IPS-18c (cell line): ENCODE data around the gene TYRP1.
"Not testable (repeated sequence)": the region's sequence is repeated elsewhere in the genome, so short reads cannot be mapped to it uniquely, and the experiment has no call there.

Experiments
- H3K4me3 ChIP-seq: 2 replicates; pipeline ENCODE4 v1.7.0; 2013; ENCODE audit warnings: low read depth, mild to moderate bottlenecking, low read length, moderate library complexity; ENCODE audit not compliant: insufficient read depth
- H3K9me3 ChIP-seq: one replicate; pipeline ENCODE4 v1.6.1; 2013; ENCODE audit warnings: mild to moderate bottlenecking, low read length, moderate library complexity; ENCODE audit not compliant: control insufficient read depth, insufficient read depth

TYRP1 gene, protein sequence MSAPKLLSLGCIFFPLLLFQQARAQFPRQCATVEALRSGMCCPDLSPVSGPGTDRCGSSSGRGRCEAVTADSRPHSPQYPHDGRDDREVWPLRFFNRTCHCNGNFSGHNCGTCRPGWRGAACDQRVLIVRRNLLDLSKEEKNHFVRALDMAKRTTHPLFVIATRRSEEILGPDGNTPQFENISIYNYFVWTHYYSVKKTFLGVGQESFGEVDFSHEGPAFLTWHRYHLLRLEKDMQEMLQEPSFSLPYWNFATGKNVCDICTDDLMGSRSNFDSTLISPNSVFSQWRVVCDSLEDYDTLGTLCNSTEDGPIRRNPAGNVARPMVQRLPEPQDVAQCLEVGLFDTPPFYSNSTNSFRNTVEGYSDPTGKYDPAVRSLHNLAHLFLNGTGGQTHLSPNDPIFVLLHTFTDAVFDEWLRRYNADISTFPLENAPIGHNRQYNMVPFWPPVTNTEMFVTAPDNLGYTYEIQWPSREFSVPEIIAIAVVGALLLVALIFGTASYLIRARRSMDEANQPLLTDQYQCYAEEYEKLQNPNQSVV

DNA sequence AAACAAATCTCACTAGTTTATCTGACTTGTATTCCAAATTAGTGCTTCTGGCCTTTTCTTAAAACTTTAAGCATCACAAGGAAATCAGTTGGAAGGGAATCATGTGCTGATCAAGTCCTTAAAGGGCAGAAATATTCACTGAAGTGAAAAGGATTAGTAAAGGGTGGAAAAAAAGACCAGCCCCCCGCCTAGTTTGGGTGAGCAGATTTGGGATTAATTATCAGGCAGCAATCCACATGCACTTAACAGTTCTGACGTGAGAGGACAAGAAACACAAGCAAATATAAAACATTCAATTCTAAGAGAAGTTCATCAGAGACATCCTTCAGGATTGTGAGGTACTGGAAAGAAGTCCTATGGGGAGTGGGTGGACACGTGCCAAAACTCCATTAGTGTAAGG lies at the start of gene TYRP1:
Gene TYRP1 (plus strand): TSS at position 245 of the 400 bp plus-strand sequence. CDS start 612 bp downstream, outside the sequence.
- H3K4me3 ChIP-seq, result no peak within 1 kb of the TSS
- no peaks in the 10 kb centered on the region for H3K9me3 ChIP-seq

DNA sequence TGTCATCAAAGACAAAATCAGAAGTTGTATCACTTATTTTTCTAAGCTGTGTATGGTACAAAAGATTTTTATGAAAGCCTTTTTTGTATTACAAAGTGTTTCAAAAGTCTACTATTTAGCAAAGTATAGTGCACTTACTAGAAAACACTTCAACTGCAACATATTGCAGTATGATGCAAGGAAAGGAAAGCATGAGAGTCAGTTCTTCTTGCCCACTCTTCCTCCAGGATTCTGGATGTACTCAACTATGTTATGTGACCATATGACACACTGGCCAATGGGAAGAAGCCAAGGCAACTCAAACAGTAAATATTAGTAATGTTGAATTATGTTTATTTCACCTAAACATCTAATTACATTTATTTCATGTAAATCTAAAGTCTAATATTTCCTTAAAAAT lies 49.5 kb upstream of the TYRP1 start:
- no peaks in the 10 kb centered on the region for H3K9me3 ChIP-seq

DNA sequence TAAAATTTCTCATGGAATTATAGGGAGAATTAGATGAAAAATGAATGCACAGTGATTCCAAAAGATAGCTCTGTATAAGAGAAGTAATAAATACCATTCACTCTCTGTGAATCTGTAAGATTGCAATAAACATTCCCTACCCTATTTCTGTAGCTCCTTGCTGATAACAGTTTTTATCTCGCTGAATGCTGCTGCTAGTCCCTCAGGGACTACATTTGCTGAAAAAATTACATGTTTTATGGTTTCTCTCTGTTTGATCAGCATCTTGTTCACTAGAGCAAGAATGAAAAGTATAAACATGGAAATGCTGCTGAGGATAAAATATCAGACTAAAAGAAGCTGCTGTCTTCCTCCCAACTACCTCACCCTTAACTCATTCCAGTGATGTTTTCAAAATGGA lies 44.3 kb upstream of the TYRP1 start:
- no peaks in the 10 kb centered on the region for H3K9me3 ChIP-seq
- H3K4me3 ChIP-seq, result no peak overlapping the region

More for the DNA sequence above, 49.5 kb upstream of the TYRP1 start:
- H3K4me3 ChIP-seq, result no peak overlapping the region

DNA sequence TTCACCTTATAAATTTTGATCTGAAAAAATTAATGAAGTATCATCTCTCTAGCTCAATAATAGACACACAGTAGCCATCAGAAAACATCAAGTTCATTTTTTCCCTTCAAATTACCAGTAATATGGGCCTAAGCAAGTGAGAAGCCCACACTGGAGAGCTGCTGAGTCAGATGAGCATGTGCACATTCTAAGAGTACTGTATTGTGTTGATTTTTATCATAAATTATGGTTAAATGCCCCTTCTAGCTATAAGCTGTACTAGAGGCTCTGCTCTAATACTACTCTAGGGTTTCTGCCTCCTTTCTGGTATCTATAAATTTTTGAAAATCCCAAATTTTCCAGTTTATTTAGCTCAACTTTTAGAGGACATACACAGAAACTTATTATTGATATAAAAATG lies 42.1 kb upstream of the TYRP1 start:
- Histone ChIP-seq H3K9me3 (no peaks in the 10 kb centered on the region), H3K4me3 (no peak overlapping the region)

DNA sequence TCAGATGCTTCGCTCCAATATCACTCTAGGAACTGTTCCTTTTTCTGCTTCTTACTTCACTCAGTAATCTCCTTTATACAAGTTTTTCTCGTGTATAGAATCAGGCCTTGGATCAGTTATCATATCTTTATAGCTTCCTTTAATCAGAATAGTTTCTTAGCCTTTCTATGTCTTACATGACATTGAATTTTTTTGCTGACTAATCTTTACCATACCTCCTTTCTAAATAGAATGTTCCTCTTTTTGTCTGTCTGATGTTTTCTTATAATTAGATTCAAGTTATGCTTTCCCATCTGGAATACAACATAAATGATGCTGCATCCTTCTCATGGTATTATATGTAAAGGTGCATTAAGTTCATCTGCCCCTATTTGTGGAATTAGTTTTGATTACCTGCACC lies 40.2 kb upstream of the TYRP1 start:
- Histone ChIP-seq H3K4me3 (no peak overlapping the region), H3K9me3 (peaks cover 1% of the 10 kb centered on the region)

DNA sequence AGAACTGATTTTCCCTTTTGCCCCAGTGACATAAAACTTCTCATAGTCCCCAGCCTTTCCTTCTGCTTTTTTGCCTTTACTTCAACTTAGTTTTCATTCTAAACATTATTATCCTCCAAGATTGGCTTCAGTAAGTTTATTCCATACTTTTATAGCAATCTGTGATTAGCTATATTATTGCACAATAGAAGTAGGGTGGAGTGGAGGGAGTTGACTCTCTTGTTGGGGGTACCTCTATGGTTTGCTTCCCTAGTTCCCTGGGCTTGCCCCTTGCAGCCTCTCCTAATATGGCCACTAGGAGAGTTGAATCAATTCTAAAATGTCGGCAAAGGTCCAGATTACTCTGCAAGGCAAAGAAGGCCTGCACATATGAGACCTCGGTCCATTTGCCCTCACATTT lies 36.4 kb upstream of the TYRP1 start:
- Histone ChIP-seq H3K9me3 (peaks cover 3% of the 10 kb centered on the region), H3K4me3 (no peak overlapping the region)

DNA sequence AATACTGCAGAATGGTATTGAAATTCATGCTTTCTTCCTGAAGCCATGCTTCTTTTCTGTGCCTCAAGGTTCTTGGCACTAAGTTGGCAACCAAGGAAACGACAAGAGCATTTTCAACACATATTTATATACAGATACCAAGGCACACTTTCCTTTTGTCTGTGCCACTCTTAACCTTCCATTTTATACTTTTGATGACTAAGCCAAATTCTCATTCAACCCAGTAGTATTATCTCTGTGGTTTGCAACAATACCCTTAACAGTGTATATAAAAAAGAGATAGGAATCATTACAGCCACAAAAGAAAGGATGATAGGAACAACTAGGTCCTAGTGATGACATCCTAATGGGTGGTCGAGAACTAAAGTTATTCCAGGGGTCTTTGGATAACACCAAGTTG lies 36.0 kb upstream of the TYRP1 start:
- Histone ChIP-seq H3K4me3 (no peak overlapping the region), H3K9me3 (peaks cover 3% of the 10 kb centered on the region)

DNA sequence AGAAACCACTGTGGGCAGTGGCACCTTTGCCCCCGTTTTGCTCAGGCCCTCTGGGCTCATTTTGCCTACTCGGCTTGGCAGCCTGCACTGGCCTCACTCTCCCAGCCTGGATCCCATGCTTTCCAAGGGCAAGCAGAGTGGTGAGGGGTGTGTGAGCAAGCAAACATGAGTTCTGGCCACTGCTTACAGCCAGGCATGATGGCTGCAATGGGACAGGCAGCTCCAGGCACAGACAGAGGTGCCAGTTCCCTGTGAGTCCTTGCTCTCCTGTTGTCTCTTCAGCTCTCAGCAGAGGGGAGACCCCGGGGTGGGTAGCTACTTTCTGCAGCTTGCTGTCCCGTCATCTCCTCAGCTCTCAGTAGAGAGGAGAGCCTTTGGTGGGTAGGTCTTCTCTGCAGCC lies 35.2 kb upstream of the TYRP1 start:
- Histone ChIP-seq H3K4me3 (no peak overlapping the region), H3K9me3 (peaks cover 3% of the 10 kb centered on the region)

DNA sequence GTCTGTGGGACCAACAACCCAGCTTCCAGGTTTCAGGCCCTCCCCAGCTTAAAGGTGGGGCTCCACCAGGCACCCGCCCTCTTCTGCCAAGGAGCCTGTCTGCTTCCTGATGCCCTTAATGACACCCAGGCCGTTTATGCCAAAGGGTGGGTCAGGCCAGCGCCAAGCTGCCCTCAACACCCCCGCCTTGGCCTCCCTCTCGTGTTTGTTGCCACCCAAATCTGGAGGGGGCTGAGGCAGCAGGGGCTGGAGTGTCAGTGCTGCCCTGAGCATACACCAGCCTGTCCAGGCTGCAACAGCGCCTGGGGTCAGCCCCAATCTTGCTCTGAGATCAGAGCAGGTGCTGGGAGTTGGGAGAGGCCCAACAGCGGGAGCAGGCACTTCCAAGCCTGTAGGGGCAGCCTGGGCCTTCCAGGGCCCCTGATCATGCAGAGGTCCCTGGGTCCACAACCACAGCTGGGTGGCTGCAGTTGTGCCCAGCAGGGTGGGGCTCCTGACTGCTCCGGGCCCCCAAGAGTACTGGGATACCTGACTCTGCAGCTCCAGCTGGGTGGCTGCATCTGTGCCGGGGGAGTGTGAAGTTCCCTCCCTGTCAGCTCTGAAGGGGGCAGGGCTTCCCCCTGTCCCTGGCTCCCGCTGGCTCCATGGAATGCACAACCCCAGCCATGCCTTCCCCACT lies 34.5 kb upstream of the TYRP1 start:
- Histone ChIP-seq H3K4me3 (no peak overlapping the region), H3K9me3 (peaks cover 3% of the 10 kb centered on the region)

DNA sequence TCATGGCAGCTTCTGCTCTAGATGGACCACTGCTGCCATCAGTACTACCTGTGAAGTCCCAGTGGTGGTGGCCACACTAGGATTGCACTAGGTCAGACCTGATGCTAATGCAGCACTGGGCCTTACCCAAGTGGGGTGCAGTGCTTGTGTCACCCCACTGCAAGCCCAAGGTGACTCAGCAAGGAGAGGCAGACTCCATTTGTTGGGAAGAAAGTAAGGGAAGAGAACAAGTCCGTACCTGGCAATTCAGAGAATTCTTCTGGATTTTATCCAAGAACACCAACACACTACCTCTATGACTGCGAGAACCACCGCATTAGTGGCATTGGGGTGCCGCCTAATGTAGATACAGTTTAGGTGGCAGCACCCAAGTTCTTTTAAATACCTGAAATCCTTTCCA lies 34.0 kb upstream of the TYRP1 start:
- peaks cover 3% of the 10 kb centered on the region for H3K9me3 ChIP-seq

DNA sequence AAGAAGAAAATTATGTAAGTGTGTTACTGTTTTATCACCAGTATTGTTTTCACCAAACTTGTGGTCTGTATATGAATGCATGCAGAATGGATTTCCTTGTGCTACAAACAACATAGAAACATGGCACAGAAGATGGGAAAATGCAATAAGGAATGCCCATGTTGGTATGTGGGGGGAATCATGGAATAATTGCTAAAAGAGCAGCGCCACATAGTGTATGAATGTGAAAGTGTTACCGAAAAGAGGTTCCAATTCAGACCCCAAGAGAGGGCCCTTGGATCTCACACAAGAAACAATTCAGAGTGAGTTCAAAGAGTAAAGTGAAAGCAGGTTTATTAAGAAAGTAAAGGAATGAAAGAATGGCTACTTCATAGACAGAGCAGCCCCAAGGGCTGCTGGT lies 26.4 kb upstream of the TYRP1 start:
- H3K4me3 ChIP-seq, result no peak overlapping the region
- no peaks in the 10 kb centered on the region for H3K9me3 ChIP-seq

More for the DNA sequence above, 34.0 kb upstream of the TYRP1 start:
- H3K4me3 ChIP-seq, result no peak overlapping the region

DNA sequence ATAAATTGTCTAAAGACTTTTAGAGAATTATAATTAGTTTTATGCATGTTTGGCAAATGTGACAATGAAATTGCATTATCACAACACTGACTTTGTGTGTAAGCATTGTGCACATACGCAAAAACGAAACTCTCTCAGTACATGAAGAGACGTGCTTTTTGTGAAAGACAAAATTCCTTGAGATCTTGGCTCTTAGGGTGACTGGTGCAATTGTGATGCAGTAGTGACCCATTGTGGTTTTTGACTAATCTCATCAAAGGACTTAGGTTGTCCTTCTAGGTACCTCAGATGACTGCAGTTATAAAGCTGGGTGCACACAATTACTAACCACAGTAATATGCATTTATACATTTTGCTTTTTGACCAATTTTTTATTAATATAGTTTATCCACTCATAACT lies 25.3 kb upstream of the TYRP1 start:
- no peaks in the 10 kb centered on the region for H3K9me3 ChIP-seq

DNA sequence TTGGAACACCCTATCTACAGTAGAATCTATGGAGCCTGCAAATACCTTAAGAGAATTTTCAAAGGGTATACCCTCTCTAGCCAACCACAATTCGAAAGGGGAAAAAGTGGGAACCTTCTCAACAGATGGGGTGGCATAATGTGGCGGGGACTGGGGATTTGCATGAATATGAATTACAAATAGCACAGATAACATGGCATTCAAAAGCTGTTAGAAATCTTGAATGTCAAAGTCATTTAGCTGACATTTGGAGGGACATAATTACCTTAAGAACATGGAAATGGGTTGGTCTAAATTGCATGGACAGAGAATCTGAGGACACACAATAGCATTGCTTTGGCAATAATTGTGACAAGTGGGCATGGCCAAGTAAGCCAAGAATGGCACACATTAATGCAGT lies 23.2 kb upstream of the TYRP1 start:
- H3K9me3 ChIP-seq, result no peaks in the 10 kb centered on the region

More for the DNA sequence above, 25.3 kb upstream of the TYRP1 start:
- H3K4me3 ChIP-seq, result no peak overlapping the region

DNA sequence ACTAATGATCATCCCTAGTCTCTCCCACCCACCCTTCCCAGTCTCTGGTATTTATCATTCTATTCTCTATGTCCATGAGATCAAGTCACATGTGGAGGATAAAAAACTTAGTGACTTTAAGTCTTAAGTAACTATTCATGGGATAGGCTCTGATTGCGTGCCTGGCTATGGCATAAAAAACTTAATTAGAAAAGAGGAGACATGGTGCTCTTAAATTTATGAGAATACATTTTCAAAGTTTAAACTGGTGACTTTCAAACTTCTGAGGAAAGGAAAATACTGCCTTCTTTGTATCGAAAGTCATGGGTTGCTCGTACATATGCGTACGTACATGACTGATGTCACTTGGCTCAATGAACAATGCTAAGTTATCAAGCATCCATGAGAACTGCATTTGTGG lies 18.2 kb upstream of the TYRP1 start:
- Histone ChIP-seq H3K4me3 (no peak overlapping the region), H3K9me3 (no peaks in the 10 kb centered on the region)

More for the DNA sequence above, 23.2 kb upstream of the TYRP1 start:
- no peak overlapping the region for H3K4me3 ChIP-seq

DNA sequence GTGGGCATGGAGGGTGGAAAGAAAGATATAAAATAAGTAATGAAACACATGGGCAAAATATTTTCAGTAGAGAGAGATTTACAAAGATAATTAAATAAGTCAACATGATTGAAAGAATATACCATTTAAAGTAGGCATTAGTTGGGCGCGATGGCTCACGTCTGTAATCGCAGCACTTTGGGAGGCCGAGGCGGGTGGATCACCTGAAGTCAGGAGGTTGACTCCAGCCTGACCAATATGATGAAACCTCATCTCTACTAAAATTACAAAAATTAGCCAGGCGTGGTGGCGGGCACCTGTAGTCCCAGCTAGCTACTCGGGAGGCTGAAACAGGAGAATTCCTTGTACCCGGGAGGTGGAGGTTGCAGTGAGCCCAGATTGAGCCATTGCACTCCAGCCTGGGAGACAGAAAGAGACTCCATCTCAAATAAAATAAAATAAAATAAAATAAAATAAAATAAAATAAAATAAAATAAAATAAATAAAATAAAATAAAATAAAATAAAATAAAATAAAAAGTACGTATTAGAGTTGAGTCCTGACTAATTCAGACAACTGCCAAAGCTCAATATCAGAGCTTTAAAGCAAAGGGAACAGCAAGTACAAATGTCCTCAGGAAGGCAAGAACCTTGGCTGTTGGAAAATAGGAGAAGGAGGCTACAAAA lies 15.6 kb upstream of the TYRP1 start:
- not testable (repeated sequence) for H3K9me3 ChIP-seq, H3K4me3 ChIP-seq

DNA sequence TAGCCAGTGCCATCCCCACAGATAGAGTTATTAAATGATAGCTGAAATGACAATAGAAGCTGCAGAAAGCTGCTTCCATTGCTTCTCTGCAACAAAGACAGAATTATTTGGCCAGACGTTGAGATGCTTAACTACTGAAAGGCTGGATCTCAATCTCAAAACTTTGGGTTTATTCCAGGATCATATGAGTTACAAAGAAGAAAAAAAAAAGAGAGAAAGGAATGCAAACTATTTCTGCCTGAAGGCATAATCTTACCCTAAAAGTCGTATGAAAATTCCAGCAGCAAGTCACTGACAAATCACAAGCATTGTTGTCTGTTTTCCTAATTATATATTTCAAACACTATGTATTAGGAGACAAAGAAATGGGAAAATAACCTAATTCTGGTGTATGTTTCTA lies 12.8 kb upstream of the TYRP1 start:
- no peak overlapping the region for H3K4me3 ChIP-seq

DNA sequence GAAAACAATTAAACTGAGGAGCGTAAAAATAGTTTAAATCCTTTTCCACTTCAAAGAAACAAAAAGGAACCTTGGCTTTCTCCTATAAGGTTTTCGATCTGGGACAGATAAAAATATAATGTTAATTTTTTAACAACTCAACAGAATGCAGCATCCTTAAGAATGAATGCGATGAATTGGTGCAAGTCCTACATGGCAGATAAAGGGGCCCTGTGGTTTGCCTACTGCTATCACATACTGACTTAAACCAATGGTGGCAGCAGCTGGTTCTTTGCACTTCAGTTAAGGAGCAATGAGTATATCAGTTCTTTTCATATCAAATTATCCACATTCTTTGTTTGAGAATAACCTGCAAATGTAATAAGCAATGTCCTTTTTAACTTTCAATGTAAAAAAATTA lies 12.4 kb upstream of the TYRP1 start:
- Histone ChIP-seq H3K4me3 (no peak overlapping the region), H3K9me3 (no peaks in the 10 kb centered on the region)

More for the DNA sequence above, 12.8 kb upstream of the TYRP1 start:
- H3K9me3 ChIP-seq, result no peaks in the 10 kb centered on the region

DNA sequence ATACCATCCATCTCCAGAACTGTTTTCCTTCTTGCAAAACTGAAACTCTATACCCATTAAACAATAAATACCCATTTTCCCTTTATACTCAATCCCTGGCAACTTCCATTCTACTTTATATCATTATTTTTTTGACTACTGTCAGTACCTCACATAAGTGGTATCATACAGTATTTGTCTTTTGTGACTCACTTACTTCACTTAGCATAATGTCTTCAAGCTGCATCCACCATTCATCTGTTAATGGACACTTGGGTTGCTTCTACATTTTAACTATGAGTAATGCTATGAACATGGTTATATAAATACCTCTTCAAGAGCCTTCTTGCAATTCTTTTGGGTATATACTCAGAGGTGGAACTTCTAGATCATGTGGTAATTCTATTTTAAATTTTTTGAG lies 11.6 kb upstream of the TYRP1 start:
- Histone ChIP-seq H3K4me3 (no peak overlapping the region), H3K9me3 (no peaks in the 10 kb centered on the region)
